Dendritic cell treated with granulocyte-macrophage colony-stimulating factor and Interleukin-4, amounts not matched to agents 40 ng/mL and 50 ng/mL, for 4 days (primary cell): Measurements from ENCODE around the gene CAPZA2.

Source experiments
- H3K27ac Mint-ChIP-seq: one replicate; pipeline ENCODE4 v1.8.0; 2022; ENCODE audit warnings: mild to moderate bottlenecking, mixed read lengths
- H3K27me3 Mint-ChIP-seq: one replicate; pipeline ENCODE4 v1.8.0; 2022; ENCODE audit warnings: mild to moderate bottlenecking, mixed read lengths
- H3K36me3 Mint-ChIP-seq: one replicate; pipeline ENCODE4 v1.8.0; 2022; ENCODE audit warnings: low read depth, mixed read lengths
- H3K4me1 Mint-ChIP-seq: one replicate; pipeline ENCODE4 v1.8.0; 2022; ENCODE audit warnings: low read depth, mixed read lengths
- H3K4me3 Mint-ChIP-seq: one replicate; pipeline ENCODE4 v1.8.0; 2022; ENCODE audit warnings: mild to moderate bottlenecking, moderate library complexity, mixed read lengths
- H3K9me3 Mint-ChIP-seq: one replicate; pipeline ENCODE4 v1.8.0; 2022; ENCODE audit warnings: mixed read lengths
- intact Hi-C: fragments of 100-400 bp; cut with micrococcal nuclease; formaldehyde crosslinking; loops from one replicate; pipeline ENCODE4 v1.15.0; 2022

The CAPZA2 gene

DNA sequence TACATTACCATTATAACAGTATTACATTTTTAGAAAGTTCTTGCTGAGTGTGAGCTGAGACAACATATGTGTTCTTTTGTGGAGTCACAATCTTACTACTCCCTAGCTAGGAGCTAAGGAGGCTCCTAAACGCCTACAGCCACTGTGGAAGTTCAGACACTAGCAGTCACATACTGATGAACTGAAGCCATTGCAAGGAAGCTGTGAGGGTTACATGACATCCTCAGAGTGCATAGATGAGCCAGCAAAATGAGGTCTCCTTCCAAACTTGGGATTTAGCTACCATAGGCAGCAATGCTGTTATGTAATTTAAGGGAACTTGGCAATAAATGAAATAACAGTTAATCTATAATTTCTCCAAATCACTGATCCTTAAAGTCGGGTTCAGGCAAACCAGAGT lies 80.1 kb downstream of the CAPZA2 start:
- intact Hi-C loops, result no loop called here
- no peak overlapping the region for H3K27ac Mint-ChIP-seq
- H3K4me1 Mint-ChIP-seq, result no peaks in the 10 kb centered on the region
- H3K27me3 Mint-ChIP-seq, result peaks cover 2% of the 10 kb centered on the region
- H3K9me3 Mint-ChIP-seq, result no peaks in the 10 kb centered on the region
- no peaks in the 10 kb centered on the region for H3K36me3 Mint-ChIP-seq
- H3K4me3 Mint-ChIP-seq, result no peak overlapping the region

DNA sequence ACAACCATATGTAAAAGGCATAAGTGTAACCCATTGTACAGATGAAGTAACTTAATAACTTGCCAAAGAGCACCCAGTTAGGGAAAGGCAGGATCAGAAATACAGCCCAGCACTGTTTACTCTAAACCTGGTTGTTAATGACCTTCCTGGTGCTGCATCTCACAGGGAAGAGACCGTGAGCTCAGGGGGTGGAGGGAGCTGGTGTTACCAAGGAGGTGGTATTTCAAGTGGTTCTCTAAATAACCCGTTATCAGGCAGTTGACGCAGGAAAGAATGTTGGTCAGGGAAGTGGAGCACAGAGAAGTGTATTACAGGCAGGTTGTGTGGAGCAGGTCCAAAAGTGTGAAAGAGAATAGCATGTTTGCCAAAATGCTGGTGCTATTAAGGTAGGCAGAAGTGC lies 86.5 kb downstream of the CAPZA2 start:
- peaks cover 8% of the 10 kb centered on the region for H3K4me1 Mint-ChIP-seq
- no peaks in the 10 kb centered on the region for H3K27me3 Mint-ChIP-seq
- no peak overlapping the region for H3K27ac Mint-ChIP-seq
- no peak overlapping the region for H3K4me3 Mint-ChIP-seq
- no peaks in the 10 kb centered on the region for H3K9me3 Mint-ChIP-seq
- H3K36me3 Mint-ChIP-seq, result no peaks in the 10 kb centered on the region
- intact Hi-C loops, result no loop called here

DNA sequence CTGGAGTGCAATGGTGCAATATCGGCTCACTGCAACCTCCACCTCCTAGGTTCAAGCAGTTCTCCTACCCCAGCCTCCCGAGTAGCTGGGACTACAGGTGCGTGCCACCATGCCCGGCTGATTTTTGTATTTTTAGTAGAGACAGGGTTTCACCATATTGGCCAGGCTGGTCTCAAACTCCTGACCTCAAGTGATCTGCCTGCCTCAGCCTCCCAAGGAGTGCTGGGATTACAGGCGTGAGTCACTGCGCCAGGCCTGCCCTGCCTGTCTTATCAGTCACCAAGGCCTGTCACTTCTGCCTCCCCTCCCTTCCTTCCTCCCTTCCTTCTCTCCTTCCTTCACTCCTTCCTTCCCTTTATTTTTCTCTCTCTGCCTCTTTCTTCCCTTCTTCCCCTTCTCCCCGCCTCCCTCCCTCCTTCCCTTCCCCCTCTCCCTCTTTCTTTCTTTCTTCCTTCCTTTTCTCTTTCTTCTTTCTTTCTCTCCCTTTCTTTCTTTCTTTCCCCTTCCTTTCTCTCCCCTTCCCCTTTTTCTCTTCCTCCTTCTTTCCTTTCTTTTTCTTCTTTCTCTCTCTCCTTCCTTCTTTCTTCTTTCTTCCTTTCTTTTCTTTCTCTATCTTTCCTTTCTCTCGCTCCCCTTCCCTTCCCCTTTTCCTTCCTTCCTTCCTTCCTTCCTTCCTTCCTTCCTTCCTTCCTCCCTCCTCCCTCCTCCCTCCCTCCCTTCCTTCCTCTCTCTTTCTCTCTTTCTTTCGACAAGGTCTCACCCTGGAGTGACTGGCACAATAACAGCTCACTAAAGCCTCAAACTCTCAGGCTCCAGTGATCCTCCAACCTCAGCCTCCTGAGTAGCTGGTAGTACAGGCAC lies 87.8 kb downstream of the CAPZA2 start:
- peak overlapping the region; percentile 30 for H3K27ac Mint-ChIP-seq
- H3K4me1 Mint-ChIP-seq, result peaks cover 14% of the 10 kb centered on the region
- H3K4me3 Mint-ChIP-seq, result no peak overlapping the region
- intact Hi-C loops, result no loop called here
- H3K27me3 Mint-ChIP-seq, result no peaks in the 10 kb centered on the region
- H3K9me3 Mint-ChIP-seq, result no peaks in the 10 kb centered on the region
- peaks cover 5% of the 10 kb centered on the region for H3K36me3 Mint-ChIP-seq

DNA sequence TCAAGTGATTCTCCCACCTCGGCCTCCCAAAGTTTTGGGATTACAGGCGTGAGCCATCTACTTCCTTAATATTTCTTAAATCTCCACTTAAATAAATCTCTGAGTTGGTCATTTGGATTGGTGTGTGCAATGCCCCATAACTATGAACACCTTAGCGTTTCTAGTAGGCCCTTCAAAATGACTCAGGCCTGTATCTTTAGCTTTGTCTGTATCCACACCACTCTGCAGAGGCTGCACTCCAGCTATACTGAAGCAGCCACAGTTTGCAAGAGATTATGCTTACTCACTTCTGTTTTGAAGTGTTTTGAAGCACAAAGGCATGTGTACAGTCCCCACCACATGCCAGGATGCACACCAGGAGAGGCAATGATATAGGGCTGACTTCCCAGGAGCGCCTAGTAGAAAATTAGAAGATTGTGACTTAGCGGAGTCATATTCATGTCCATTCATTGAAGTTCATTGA lies 88.5 kb downstream of the CAPZA2 start:
- intact Hi-C loops, result no loop called here
- Mint-ChIP-seq H3K27me3 (no peaks in the 10 kb centered on the region), H3K4me3 (no peak overlapping the region), H3K9me3 (no peaks in the 10 kb centered on the region), H3K36me3 (peaks cover 5% of the 10 kb centered on the region), H3K4me1 (peaks cover 20% of the 10 kb centered on the region), H3K27ac (peak overlapping the region; percentile 30)

- H3K27ac Mint-ChIP-seq, result no peak overlapping the region
- intact Hi-C loops, result no loop called here
- no peak overlapping the region for H3K4me3 Mint-ChIP-seq
Observed at GRCh38 chr7:116951366-116952292, 89.2 kb downstream of the CAPZA2 start.

GRCh38 chr7:116952635-116953371 lies 90.4 kb downstream of the CAPZA2 start:
- H3K27me3 Mint-ChIP-seq, result no peaks in the 10 kb centered on the region
- H3K4me3 Mint-ChIP-seq, result peak overlapping the region; percentile 72
- peaks cover 33% of the 10 kb centered on the region for H3K4me1 Mint-ChIP-seq
- H3K9me3 Mint-ChIP-seq, result no peaks in the 10 kb centered on the region
- intact Hi-C loops, result no loop called here
- H3K36me3 Mint-ChIP-seq, result peaks cover 5% of the 10 kb centered on the region
- H3K27ac Mint-ChIP-seq, result peak overlapping the region; percentile 91

More at GRCh38 chr7:116951366-116952292, 89.2 kb downstream of the CAPZA2 start:
- peaks cover 28% of the 10 kb centered on the region for H3K4me1 Mint-ChIP-seq
- H3K9me3 Mint-ChIP-seq, result no peaks in the 10 kb centered on the region
- H3K36me3 Mint-ChIP-seq, result peaks cover 5% of the 10 kb centered on the region
- no peaks in the 10 kb centered on the region for H3K27me3 Mint-ChIP-seq

GRCh38 chr7:116953372-116953905 lies 91.1 kb downstream of the CAPZA2 start, which contains the start of gene ST7:
Gene ST7, plus strand, starts transcription at chr7:116953501. Its CDS starts 40 bp downstream, at chr7:116953541.
- peaks cover 5% of the 10 kb centered on the region for H3K36me3 Mint-ChIP-seq
- peaks cover 33% of the 10 kb centered on the region for H3K4me1 Mint-ChIP-seq
- peak within 1 kb of the TSS; percentile 81 for H3K4me3 Mint-ChIP-seq
- peak within 1 kb of the TSS; percentile 91 for H3K27ac Mint-ChIP-seq
- H3K27me3 Mint-ChIP-seq, result no peaks in the 10 kb centered on the region
- intact Hi-C loops, result no loop called here
- H3K9me3 Mint-ChIP-seq, result no peaks in the 10 kb centered on the region

- H3K4me1 Mint-ChIP-seq, result peaks cover 33% of the 10 kb centered on the region
- peak overlapping the region; percentile 91 for H3K27ac Mint-ChIP-seq
- no peaks in the 10 kb centered on the region for H3K9me3 Mint-ChIP-seq
- H3K4me3 Mint-ChIP-seq, result peak overlapping the region; percentile 81
- H3K36me3 Mint-ChIP-seq, result peaks cover 5% of the 10 kb centered on the region
- H3K27me3 Mint-ChIP-seq, result no peaks in the 10 kb centered on the region
- intact Hi-C loops, result no loop called here
Observed at GRCh38 chr7:116953906-116954838, 91.8 kb downstream of the CAPZA2 start.

- no peaks in the 10 kb centered on the region for H3K27me3 Mint-ChIP-seq
- H3K36me3 Mint-ChIP-seq, result peaks cover 5% of the 10 kb centered on the region
- peaks cover 30% of the 10 kb centered on the region for H3K4me1 Mint-ChIP-seq
- H3K4me3 Mint-ChIP-seq, result no peak overlapping the region
- no peaks in the 10 kb centered on the region for H3K9me3 Mint-ChIP-seq
- H3K27ac Mint-ChIP-seq, result peak overlapping the region; percentile 91
- intact Hi-C loops, result no loop called here
Observed at GRCh38 chr7:116955340-116955739, 93.0 kb downstream of the CAPZA2 start.

DNA sequence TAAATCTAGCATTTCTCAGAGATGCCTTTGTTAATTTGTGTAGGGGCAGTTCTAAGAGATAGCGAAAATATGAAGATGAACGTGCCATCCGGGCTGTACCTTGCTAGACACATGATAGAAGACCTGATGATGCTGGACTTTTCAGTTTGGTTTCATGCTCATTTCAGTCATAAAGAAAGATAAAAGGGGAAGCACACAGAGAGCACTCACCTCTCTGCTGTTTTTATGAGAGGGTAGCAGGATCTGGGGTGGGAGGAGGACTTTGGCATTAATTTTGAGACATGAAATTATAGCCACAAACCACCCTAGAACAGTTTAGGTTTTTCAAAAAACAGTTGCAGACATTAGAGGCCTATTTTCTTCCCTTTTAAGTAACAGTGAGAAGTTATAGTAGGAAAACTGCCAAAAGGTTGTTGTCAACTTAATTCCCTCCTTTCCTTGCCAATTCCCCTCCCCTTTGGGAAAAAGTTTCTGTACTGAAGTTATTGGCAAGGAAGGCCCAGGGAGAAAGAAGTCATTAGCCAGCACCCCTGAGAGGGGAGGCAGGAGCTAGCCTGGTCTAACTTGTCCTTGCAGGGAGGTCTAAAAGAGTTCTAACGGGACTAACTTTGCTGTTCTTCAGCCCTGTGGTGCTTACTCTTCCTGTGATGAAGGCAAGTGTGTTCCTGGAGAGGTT lies 93.6 kb downstream of the CAPZA2 start:
- intact Hi-C loops, result no loop called here
- Mint-ChIP-seq H3K36me3 (peaks cover 5% of the 10 kb centered on the region), H3K4me1 (peaks cover 25% of the 10 kb centered on the region), H3K4me3 (no peak overlapping the region), H3K9me3 (no peaks in the 10 kb centered on the region), H3K27ac (peak overlapping the region; percentile 45), H3K27me3 (no peaks in the 10 kb centered on the region)

GRCh38 chr7:116956477-116956804 lies 94.1 kb downstream of the CAPZA2 start:
- no peak overlapping the region for H3K27ac Mint-ChIP-seq
- H3K9me3 Mint-ChIP-seq, result no peaks in the 10 kb centered on the region
- no peak overlapping the region for H3K4me3 Mint-ChIP-seq
- peaks cover 25% of the 10 kb centered on the region for H3K4me1 Mint-ChIP-seq
- H3K27me3 Mint-ChIP-seq, result no peaks in the 10 kb centered on the region
- peaks cover 5% of the 10 kb centered on the region for H3K36me3 Mint-ChIP-seq
- intact Hi-C loops, result no loop called here

DNA sequence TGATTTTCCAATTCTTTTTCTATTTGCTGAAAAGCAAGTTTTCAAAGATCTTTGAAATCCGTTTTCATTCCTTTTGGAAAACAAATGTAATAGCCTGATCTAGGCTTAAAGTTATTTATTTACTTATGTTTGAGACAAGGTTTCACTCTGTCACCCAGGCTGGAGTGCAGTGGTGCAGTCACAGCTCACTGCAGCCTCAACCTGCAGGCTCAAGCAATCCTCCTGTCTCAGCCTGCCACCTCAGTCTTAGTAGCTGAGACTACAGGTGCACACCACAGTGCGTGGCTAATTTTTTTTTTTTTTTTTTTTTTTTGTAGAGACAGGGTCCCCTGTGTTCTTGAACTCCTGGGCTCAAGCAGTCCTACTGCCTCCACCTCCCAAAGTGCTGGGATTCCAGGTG lies 95.5 kb downstream of the CAPZA2 start:
- intact Hi-C loops, result no loop called here
- Mint-ChIP-seq H3K36me3 (peaks cover 5% of the 10 kb centered on the region), H3K27me3 (no peaks in the 10 kb centered on the region), H3K4me3 (no peak overlapping the region), H3K27ac (no peak overlapping the region), H3K4me1 (peaks cover 25% of the 10 kb centered on the region), H3K9me3 (no peaks in the 10 kb centered on the region)
